Activated naive CD8-positive, alpha-beta T cell treated with anti-CD3 and anti-CD28 coated beads for 36 hours (primary cell): ENCODE measurements around the gene HIPK3. TPM values are rescaled to one million over a fixed set of nuclear protein-coding genes. Genes with fewer than 3 reads are reported as not detected.

ENCODE experiments used
- DNase-seq: peaks from one replicate; pipeline ENCODE4 v3.0.0; 2021
- H3K27ac Mint-ChIP-seq: one replicate; pipeline ENCODE4 v1.8.0; 2022; ENCODE audit warnings: mild to moderate bottlenecking, moderate library complexity, mixed read lengths
- H3K27me3 Mint-ChIP-seq: one replicate; pipeline ENCODE4 v1.8.0; 2022; ENCODE audit warnings: mild to moderate bottlenecking, mixed read lengths
- H3K36me3 Mint-ChIP-seq: one replicate; pipeline ENCODE4 v1.8.0; 2021; ENCODE audit warnings: mild to moderate bottlenecking, mixed read lengths
- H3K4me1 Mint-ChIP-seq: one replicate; pipeline ENCODE4 v1.8.0; 2021; ENCODE audit warnings: mixed read lengths
- H3K4me3 Mint-ChIP-seq: one replicate; pipeline ENCODE4 v1.8.0; 2022; ENCODE audit warnings: mild to moderate bottlenecking, moderate library complexity, mixed read lengths
- H3K9me3 Mint-ChIP-seq: one replicate; pipeline ENCODE4 v1.8.0; 2022; ENCODE audit warnings: mixed read lengths
- total RNA-seq, 2 experiments: library from RNA; stranded (reverse); gene quantifications; one replicate each; pipeline ENCODE4 v1.2.3, GENCODE V29; 2021

Gene HIPK3
- total RNA-seq, 2 experiments from 2014 or later: 31.3 TPM

GRCh38 chr11:33405834-33406602 is 148.8 kb downstream of the HIPK3 start:
- H3K4me1 Mint-ChIP-seq: no peaks in the 10 kb centered on the region
- no peak overlapping the region for H3K4me3 Mint-ChIP-seq
- H3K36me3 Mint-ChIP-seq: no peaks in the 10 kb centered on the region
- DNase-seq: no peak
- H3K27me3 Mint-ChIP-seq: peaks cover 9% of the 10 kb centered on the region
- H3K9me3 Mint-ChIP-seq: no peaks in the 10 kb centered on the region
- H3K27ac Mint-ChIP-seq: no peak overlapping the region

Other genes starting within 250 kb of the HIPK3 start
- gene DEPDC7, start 241.5 kb upstream of the HIPK3 start, total RNA-seq: 1 to 10 TPM; 3.4 TPM
- 10 to 100 TPM; 13.1 to 15.0 TPM for gene TCP11L1, start 217.8 kb upstream of the HIPK3 start, total RNA-seq
- gene CSTF3, start 95.9 kb upstream of the HIPK3 start, total RNA-seq: 10 to 100 TPM; 38.7 to 45.1 TPM
- gene KIAA1549L, start 118.7 kb downstream of the HIPK3 start, total RNA-seq: not detected